Cerebellar cortex (tissue), 1 donor: ENCODE data around the gene CRIP2.

ENCODE experiments used
- DNase-seq: peaks from one replicate; pipeline ENCODE4 v3.0.0-alpha.2; 2015; ENCODE audit warnings: low spot score

Gene CRIP2

DNA sequence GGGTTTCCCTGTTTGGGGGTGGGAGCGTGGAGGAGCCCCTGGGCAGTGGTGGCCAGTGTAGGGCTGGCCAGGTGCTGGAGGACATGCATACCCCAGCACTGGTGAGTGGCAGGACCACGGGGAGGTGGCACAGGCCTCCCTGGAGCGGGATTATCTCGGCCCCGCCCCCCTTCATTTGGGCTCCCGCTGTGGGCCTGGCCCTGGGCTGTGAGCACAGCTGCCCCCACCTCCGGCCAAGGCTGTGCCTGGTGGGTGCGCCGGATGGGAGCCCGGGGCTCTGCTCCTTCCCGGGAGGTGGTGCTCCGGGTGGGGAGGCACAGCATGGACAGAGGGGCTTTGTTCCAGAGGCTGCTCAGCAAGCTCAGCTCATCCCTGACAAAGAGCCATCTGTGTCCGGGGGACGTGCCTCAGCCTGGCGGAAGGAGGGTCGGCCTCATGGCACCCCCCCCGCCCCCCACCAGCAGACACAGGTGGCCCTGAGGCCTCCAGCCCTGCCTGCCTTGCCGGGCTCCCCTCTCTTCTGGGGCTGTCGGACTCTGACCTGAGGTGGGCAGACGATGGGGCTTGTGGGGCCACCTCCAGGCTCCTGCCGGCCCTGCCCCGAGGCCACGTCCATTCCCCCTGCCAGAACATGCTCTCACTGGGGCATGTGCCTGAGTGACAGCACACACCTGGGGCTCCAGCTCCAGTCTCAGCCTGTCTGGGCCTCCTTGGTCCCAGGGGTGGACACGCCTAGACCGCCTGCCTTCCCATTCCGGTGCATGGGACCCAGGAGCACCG is 24.8 kb downstream of the CRIP2 start:
- no peak for DNase-seq

DNA sequence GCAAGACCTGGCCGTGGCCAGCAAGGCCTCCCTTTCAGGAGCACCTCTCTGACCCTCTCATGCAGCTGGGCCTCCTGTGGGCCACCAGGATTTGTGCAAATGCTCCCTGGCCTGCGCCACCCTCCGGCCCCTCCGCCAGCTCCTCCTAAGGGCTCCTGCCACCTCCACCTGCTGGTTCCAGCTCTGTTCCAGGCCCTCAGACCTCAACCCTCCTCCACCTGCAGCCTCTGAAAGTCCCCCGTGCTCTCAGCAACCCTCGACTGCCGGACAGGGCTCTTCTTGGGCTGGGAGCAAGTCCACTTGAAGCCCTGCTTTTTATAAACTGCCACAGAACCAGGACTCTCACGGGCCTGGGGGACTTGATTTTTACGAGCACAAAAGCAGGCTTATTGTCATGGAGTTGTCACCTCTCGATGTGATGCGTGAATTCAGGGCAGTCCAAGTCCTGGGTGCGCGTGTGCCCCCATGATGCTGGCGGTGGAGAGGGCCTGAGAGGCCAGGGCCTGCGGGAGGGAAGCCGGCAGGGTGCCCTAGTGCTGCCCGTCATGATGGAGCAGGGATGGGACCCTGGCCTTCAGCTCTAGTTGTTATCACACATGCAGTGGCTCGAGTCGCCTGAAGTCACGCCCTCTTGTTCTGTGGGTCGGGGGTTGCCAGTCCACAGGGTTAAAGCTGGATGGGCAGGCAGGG is 25.6 kb downstream of the CRIP2 start:
- DNase-seq: no peak

DNA sequence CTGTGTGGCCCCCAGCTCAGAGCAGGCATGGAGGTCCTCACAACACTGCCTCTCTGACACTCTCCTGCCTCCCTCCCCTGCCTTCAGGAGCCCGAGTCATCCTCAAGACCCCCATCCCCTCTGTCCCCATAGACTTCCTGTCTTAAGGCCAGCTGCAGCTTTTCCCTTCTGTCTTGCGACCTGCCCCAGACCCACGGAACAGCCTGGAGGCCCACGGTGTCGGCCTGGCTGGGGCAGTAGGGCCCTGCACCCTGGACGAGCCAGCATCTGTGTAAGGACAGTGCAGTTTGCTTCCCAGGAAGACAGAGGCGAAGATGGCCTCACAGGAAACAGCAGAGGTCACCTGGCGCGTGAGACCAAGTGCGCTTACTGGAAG is 26.1 kb downstream of the CRIP2 start:
- DNase-seq: no peak

DNA sequence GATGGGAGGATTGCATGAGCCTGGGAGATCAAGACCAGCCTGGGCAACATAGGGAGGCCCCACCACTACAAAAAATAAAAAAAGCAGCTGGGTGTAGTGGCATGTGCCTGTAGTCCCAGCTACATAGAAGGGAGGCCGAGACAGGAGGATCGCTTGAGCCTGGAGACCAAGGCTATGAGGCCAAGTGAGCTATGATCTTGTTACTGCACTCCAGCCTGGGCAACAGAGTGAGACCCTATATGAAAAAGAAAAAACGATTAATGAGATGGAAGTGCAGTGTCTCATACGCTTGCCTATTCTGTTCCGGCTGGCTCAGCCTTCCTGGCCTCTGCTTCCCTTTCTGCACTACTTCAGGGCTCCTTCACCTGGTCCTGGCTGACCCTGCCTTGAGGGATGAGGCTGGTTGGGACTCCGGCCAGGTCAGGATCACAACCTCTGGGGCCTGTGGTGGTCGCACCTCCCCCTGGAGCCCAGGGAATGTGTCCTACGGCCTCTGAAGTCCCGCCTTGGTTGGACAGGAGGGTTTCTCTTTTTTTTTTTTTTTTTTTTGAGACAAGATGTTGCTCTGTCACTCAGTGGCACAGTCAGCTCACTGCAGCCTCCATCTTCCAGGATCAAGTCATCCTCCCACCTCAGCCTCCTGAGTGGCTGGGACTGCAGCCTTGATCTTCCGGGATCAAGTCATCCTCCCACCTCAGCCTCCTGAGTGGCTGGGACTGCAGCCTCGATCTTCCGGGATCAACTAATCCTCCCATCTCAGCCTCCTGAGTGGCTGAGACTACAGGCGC is 27.1 kb downstream of the CRIP2 start:
- DNase-seq: no peak

DNA sequence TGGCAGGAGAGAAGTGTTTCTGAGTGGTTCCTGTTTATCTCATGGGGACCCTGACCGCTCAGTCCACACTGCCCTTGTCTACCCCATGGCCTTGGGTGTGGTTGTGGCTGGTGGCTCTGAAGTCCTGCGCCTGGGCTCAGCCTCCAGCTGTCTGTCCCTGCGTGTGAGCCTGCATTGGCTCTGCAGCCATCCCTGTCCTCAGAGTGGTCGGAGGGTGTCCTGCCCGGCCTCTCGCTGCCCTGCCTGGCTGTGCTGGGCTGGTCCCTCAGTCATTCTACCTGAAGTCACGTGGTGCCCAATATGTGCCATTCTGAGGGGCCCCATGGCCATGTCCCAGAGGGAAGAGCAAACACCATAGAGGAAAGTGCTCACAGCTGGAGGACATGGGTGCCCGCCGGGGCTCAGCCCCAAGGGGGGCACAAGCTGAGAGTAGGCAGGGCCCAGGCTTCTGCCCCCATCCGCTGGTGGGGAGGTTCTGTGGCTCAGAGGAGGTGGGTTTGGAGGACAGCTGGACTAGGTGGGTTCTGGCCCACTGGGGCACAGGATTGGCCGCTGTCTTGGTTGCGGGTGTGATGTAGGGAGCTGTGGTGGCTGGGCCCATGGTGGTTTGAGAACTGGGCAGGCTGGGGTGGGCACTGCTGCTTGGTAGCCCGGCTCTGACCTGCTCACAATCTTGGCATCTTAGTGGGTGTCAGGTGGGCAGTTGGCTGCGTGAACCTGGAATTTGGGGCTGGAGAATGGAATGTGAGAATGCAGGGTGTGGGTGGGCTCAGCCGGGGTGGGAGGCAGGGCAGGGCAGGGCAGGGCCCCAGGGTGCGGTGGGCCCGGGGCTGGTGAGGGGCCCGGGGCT is 28.1 kb downstream of the CRIP2 start:
- no peak for DNase-seq

DNA sequence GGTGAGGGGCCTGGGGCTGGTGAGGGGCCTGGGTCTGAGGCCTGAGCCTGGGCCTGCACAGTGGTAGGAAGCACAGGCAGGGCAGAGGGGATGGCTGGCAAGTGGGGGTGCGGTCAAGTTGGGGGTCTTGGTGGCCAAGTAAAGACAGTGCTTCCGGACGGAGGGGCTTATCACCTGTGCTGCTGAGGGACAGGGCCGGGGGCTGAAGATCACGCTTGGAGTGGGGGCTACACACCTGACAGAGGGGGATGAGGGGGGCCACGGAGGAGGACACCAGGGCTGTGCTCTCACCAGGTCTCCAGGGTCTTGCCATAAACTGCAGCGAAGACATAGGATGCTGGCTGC is 28.6 kb downstream of the CRIP2 start:
- no peak for DNase-seq

DNA sequence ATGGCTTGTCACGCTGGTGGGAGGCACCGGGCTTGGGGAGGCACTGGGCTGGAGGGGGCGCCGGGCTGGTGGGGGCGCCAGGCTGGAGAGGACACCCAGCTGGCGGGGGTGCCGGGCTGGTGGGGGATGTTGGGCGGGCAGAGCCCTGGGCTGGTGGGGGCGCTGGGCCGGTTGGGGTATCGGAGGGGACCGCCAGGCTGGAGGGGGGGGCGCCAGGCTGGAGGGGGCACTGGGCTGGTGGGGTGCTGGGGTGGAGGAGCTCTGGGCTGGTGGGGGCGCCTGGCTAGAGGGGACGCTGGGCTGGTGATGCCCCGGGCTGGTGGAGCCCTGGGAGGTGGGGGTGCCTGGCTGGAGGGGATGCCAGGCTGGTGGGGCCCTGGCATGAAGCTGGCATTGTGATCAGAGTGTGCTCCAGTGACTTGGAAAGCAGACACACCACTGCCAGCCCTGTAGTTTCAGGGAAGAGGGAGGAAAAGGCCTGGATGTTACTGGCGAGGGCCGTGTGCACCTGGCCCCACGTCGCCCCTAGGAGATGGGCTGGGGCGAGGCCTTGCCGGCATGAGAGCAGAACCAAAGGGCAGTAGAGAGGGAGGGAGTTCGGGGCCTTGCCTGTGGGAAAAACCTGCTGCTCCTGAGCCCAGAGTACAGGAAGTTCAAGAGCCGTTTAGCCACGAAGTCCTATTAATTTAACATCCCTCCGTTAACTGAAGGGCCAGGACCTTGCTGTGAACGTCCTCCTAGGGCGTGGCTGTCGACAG is 29.5 kb downstream of the CRIP2 start:
- no peak for DNase-seq

DNA sequence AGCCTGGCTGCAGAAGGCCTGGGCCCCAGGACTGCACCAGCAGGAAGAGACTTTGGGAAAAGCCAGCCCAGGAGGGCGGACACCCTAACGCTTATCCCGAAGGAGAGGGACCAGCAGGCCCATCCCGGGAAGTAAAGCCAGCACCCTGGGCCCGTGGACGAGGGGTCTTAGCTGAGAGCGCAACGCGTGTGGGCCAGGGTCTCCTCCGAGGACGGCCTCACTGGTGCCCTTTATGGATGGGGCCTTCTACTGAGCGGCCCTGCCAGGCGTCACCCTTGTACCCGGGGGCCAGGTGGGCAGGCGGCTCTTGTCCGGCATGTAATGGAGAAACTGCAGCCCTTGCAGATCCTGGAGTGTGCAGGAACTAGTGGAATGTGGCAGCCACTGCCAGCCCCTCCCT is 30.5 kb downstream of the CRIP2 start:
- no peak for DNase-seq

DNA sequence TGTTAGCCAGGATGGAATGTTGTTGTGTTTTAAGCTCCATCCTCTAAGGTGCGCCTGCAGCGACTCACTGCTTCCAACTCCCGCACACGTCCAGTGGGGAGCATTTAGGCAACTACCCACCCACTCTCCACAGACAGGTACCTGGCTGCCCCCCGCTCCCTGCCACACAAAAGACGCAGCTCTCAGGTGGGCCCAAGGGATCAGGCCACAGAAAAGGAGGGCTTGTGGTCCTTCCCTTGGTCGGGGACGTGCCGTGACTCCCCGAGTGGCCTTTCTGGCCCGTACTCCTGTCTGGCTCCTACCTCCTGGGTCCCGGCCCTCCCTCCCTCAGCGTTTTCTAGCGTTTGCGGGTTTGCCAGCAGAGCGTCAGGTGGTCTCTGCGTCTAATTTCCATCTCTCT is 32.6 kb downstream of the CRIP2 start:
- no peak for DNase-seq

DNA sequence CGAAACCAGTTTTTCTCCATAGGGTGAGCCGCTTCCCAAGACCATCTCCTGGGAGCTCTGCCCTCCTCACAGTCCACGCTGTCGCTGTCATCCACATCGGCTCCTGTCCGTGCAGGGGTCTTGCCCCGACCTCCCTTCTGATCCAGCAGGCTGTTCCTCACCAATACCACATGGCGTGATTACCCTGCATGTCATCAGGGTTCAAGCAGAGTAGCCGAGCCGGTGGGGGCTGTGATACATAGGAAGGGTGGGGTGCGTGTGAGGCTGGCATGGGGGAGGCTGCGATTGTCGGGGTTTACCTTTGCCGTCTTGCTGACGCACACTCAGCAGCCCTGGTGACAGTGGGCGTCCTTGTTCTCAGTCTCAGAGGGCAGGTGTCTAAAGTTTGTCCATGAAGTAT is 33.4 kb downstream of the CRIP2 start:
- no peak for DNase-seq

DNA sequence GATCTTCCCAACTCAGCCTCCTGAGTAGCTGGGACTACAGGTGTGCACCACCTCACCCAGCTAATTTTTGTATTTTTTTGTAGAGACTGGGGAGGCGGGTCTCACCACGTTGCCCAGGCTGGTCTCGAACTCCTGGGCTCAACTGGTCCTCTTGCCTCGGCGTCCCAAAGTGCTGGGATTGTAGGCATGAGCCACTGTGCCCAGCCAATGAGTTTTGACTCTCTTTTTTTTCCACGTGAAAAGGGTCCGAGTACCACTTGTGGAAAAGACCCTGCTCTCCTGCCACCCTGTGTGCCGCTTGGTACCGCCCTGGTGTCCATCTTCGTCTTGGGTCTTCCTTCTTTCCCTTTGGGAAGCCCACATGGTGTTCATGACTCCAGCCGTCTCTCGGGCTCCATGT is 34.0 kb downstream of the CRIP2 start:
- no peak for DNase-seq

DNA sequence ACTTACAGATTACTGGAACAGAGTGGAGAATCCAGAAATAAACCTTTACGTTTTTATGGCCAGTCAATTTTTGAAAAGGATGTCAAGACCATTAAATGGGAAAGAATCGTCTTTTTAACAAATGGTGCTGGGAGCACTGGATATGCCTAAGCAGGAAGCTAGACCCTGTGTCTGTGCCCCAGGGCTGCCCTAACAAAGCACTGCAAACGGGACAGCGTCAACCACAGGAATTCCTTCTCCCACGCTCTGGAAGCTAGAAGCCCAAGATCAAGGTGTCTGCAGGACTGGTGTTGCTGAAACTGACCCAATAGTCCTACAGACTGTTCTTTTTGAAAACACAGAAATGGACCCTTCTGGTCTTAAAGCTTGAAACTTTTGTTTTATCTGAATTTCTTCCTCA is 42.5 kb downstream of the CRIP2 start:
- DNase-seq: no peak

DNA sequence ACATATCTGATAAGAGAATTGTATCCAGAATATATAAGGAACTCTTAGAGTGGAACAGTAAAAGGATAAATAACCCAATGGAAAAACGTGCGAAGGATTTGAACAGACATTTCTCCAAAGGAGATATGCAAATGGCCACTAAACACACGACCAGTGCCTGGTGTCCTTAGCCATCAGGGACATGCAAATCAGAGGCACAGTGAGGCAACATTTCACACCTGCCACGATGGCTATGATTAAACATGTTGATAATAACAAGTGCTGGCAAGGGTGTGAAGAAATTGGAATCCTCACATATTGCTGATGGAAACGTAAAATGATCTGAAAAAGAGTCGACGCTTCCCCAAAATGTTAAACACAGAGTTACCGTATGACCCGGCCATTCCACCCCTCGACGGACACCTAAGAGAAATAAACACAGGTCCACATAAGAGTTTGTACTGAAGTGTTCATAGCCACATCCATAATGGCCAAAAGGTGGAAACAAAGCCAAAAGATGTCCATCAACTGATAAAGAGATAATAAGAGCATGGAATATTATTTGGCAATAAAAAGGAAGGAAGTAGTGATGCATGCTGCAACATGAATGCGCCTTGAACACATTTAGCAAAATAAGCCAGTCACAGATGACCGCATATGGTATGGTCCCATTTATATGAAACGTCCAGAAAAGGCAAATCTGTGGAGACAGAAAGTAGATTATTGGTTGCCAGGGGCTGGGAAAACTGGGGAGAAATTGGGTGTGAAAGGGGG is 45.5 kb downstream of the CRIP2 start:
- DNase-seq: no peak

DNA sequence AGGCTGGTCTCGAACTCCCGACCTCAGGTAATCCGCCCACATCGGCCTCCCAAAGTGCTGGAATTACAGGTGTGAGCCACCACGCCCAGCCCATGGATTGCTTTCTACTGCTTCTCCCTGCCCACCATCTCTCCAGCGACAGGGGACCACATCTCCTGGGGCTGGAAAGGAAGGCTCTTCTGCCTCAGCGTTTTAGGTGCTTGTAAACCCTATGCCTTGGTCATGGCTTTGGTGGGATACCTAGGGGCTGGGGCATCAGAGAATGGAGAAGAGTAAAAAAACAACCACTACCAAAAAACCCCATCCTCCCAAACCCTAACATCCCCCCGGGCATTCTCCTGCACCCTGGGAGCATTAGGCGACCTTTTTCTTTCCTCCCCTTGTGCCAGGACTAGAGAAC is 50.7 kb downstream of the CRIP2 start:
- no peak for DNase-seq

DNA sequence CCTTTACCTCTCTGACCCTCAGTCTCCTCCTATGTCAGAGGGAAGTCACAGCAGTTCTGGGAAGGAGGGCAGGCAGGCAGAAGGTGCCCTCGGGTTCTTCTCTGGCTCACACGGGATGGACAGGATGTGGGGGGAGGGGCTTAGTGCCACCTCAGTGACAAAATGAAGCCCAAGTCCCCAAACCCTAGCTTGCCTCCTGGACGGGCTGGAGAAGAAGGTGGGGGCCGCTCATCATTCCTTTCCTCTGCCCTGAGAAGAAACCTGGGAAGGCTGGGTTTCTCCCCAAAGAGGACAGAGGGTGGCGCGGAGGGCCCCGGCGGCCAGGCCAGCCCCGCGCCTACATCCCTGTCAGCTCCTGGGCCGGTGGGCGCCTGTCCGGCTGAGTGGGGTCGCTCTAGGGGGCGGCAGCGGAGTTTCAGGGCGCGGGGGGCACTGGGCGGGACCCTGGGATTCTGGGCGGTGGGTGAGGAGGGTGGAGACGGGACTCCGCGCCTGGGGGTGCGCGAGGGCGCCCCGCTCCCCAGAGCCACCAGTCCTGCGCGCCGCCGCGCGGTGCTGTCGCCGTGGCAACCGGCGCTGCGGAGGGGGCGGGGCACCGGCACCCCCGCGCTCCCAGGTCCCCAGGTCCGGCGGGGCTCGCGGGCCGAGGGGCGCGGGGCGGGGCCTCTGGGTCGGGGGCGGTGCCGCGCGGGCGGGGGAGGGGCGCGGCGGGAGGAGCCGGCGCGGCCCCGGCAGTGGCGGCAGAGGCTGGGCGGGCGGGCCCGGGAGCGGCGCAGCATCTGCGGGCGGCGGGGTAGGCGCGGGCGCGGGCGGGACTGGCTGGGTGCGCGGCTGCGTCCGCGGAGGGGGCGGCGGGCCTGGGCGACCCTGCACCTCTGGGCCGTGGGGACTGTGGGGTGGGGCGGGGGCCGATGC is 51.5 kb downstream of the CRIP2 start, which contains the start of gene TMEM121:
TSS of gene TMEM121 (plus strand) at position 723 of the 915 bp plus-strand sequence. CDS start 2,252 bp downstream, outside the sequence.
- peak; percentile 33 for DNase-seq

DNA sequence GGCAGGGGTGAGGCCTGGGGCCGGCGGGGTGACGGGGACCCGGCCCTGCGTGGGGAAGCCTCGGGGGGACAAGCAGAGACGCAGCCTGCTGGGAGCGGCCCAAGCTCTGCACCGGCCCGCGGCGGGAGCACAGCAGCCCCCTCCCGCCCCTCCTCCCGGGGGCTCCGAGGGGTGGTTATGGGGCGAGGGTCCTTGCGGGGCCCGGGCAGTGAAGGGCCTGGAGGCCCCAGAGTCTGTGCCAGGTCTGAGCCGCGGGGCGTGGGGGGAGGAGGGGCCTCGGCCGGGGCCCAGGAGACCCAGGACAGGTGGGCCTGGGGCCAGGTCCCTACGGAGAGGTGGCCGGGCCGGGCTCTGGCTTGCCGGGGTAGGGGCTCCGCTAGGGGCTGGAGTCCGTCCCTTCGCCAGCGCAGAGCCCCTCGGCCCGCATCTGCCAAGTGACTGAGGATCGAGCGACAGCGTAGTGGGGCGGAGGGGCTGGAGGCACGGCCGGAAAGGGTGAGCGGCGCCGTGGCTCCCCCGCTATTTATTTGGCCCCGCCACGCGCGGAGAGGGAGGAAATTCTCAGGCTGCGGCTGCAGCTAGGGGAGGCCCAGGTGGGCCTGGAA is 52.3 kb downstream of the CRIP2 start:
- DNase-seq: no peak

DNA sequence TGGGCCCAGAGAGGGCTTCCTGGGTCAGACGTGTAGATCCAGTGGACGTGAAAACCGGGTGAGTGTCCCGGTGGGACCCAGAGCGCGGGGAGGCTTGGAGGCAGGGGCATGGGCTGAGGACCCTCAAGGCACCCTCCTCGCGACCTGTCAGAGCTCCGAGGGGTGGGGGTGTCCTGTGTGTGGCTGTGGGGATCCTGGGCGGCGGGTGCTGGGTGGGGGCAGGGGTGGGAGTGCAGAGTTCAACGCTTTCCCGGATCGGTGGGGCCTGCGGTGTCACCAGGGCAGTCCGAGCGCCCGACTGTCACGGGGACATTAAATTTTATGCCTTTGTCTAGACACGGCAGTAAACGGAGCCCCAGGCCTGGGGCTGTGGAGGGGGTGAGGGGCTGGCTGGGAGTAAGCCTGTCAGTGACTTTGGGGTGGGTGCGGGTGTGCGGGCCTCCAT is 52.8 kb downstream of the CRIP2 start:
- no peak for DNase-seq

DNA sequence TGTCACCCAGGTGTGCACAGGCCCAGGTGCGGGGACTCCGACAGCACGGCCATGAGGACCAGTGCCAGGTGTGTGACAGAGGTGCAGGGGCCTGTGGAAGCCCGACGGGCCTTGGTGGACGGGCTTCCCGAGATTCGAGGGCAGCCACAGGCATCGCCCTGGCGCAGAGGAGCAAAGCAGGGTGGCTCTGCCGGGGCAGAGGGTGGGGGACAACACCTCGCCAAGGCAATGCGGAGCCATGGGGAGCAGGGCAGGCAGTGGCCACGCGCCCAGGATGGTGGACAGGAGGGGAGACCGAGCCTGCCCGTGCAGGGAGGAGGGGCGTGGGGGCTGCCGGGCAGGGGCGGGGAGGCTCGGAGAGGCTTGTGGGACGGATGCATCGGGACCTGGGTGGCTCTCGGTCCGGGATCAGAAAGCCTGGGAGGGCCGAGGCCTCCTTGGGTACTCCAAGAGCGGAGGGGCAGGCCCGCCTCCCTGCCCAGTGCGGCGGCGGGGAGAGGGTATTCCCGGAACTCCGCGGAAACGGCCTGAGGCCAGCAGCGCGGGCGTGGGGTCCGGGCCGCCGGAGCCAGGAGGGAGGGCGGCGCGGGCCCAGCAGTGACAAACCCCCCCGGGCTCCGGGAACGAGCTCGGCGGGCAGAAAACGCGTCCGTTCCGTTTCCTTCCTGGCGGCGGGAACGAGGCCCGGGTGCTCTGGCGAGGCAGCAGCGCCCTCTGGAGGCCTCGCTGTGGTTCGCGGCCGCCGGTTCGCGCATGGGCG is 53.4 kb downstream of the CRIP2 start:
- DNase-seq: peak; percentile 69
